ENCODE data around the gene MTERF4. TPM values are rescaled to one million over a fixed set of nuclear protein-coding genes. Genes with fewer than 3 reads are reported as not detected.

MTERF4 gene
- total and polyA plus RNA-seq, 2 of the 8 experiments (the other 6 are each of a cell fraction or from before 2014, with no cell fraction given): 25.9 to 28.5 TPM

- peaks cover 17 to 43% (median 33%) of the 10 kb centered on the region in 4 experiments for H3K36me3 ChIP-seq (ENCODE audit: control insufficient read depth in 2 of 4, insufficient read depth in 4 of 4, low read length in 3 of 4)
- TF ChIP-seq CTCF (IDR thresholded peaks at IDR 0.05; ENCODE audit: control extremely low read depth in 1 of 3, insufficient read depth in 1 of 3, low read depth in 1 of 3, low read length in 3 of 3) (no peak), CBX8 (IDR thresholded peaks at IDR 0.05; ENCODE audit: borderline replicate concordance, low read depth, low read length) (no peak), ZNF274 (IDR thresholded peaks at IDR 0.05; ENCODE audit: borderline replicate concordance, extremely low read depth, low read length) (no peak), NRF1 (IDR thresholded peaks at IDR 0.05; ENCODE audit: low read depth, low read length) (no peak), SP4 (IDR thresholded peaks at IDR 0.05; ENCODE audit: low read length) (no peak), EZH2 (IDR thresholded peaks at IDR 0.05; ENCODE audit: low read depth, low read length, severe bottlenecking) (no peak), RNF2 (IDR thresholded peaks at IDR 0.05; ENCODE audit: borderline replicate concordance, low read depth, low read length, missing control alignments, poor library complexity, severe bottlenecking) (no peak), FOSL1 (IDR thresholded peaks at IDR 0.05; ENCODE audit: insufficient read depth, low read depth, low read length) (no peak), POLR2A (IDR thresholded peaks at IDR 0.05; ENCODE audit: control extremely low read depth in 1 of 2, low read depth in 2 of 2, low read length in 2 of 2) (no peak), USF2 (IDR thresholded peaks at IDR 0.05; ENCODE audit: low read length) (no peak)
These were observed 9.4 kb downstream of the MTERF4 start for GRCh38 chr2:241092677-241093076.

More at GRCh38 chr2:241092677-241093076, 9.4 kb downstream of the MTERF4 start:
- Histone ChIP-seq H3K79me2 (ENCODE audit: control insufficient read depth in 1 of 2, insufficient read depth in 2 of 2, low read length in 2 of 2) (peaks cover 0 to 6% of the 10 kb centered on the region in 2 experiments; a peak in 2 of 4 replicates), H3K4me3 (ENCODE audit: extremely low read depth in 1 of 4, insufficient read depth in 2 of 4, low read depth in 3 of 4, low read length in 4 of 4) (no peak overlapping the region), H2AK5ac (ENCODE audit: low read depth, low read length) (no peak overlapping the region), H3K27ac (ENCODE audit: low read depth, low read length) (no peak overlapping the region), H2AFZ (ENCODE audit: low read length) (no peak overlapping the region), H4K8ac (ENCODE audit: extremely low read depth, insufficient read depth, low read length) (no peak overlapping the region), H2BK120ac (replicated peaks; ENCODE audit: low read depth, low read length) (no peak overlapping the region), H2BK15ac (ENCODE audit: low read length) (no peak overlapping the region), H3K79me1 (ENCODE audit: low read depth, low read length) (peaks cover 2% of the 10 kb centered on the region; the same call in 1 of the 2 replicates), H4K5ac (ENCODE audit: insufficient read length, low read depth, low read length) (no peak overlapping the region), H3K23me2 (ENCODE audit: low read depth, low read length) (no peaks in the 10 kb centered on the region), H3K4me2 (ENCODE audit: insufficient read depth in 1 of 2, low read depth in 2 of 2, low read length in 2 of 2) (no peak overlapping the region), H3K56ac (replicated peaks; ENCODE audit: insufficient read length, low read depth, low read length) (no peak overlapping the region), H2BK5ac (ENCODE audit: low read depth, low read length) (no peak overlapping the region), H4K20me1 (replicated peaks in 1 of 2; ENCODE audit: control insufficient read depth in 1 of 2, insufficient read depth in 2 of 2, low read length in 2 of 2) (peaks cover 0 to 5% of the 10 kb centered on the region in 2 experiments), H3K23ac (ENCODE audit: insufficient read length) (no peak overlapping the region), H3K14ac (ENCODE audit: insufficient read length) (no peak overlapping the region), H3K9ac (replicated peaks in 1 of 4; ENCODE audit: extremely low read depth in 1 of 4, low read depth in 3 of 4, low read length in 3 of 4) (no peak overlapping the region), H2BK20ac (ENCODE audit: low read length) (no peak overlapping the region), H3K27me3 (replicated peaks in 1 of 4; ENCODE audit: control insufficient read depth in 3 of 4, extremely low read depth in 1 of 4, insufficient read depth in 3 of 4, low read length in 3 of 4) (no peaks in the 10 kb centered on the region), H3K9me3 (ENCODE audit: insufficient read depth in 2 of 2, low read depth in 1 of 2, low read length in 1 of 2) (no peaks in the 10 kb centered on the region), H3K18ac (ENCODE audit: extremely low read depth, low read length) (no peak overlapping the region), H4K91ac (replicated peaks; ENCODE audit: insufficient read length, low read length) (no peak overlapping the region), H3K4ac (replicated peaks; ENCODE audit: insufficient read length, low read depth, low read length) (no peak overlapping the region), H2BK12ac (ENCODE audit: low read depth, low read length) (no peak overlapping the region), H3K4me1 (replicated peaks in 1 of 4; ENCODE audit: control insufficient read depth in 3 of 4, insufficient read depth in 4 of 4, low read length in 3 of 4) (peaks cover 0 to 12% (median 6%) of the 10 kb centered on the region in 4 experiments; a peak in 5 of 7 replicates)
- ChIA-PET CTCF (ENCODE audit: partially characterized antibody) (interaction anchor here (0.8 to 2.5 kb wide), 3 partner anchors 12 to 289 kb away, joined by 3 to 7 read pairs (median 3); no protein-coding TSS in a partner anchor), POLR2A (ENCODE audit: partially characterized antibody) (interaction anchor here (2.1 kb wide), 1 partner anchor 10 kb away, joined by 7 read pairs; the partner anchor contains the start of gene MTERF4)
- WGBS, 2 experiments (ENCODE audit: extremely low coverage in 1 of 2, insufficient coverage in 1 of 2, insufficient read length in 1 of 2, insufficient replicate concordance in 2 of 2, low coverage in 1 of 2, low lambda C conversion rate in 2 of 2, missing lambda C conversion rate in 1 of 2): 92% methylated on average over 8 of the region's 8 CpGs; no CpG with 5 or more reads in 1 of the 2 experiments
- FAIRE-seq (no peak), DNase-seq (ENCODE audit: low read depth in 1 of 2, low spot score in 2 of 2) (no peak)

Measured in H1 (cell line).